Progenitor cell of endocrine pancreas (in vitro differentiated cells): ENCODE measurements around the gene GSK3B. TPM values are rescaled to one million over a fixed set of nuclear protein-coding genes. Genes with fewer than 3 reads are reported as not detected.
A peak's percentile ranks its signal among the peaks of the same experiment; 100 is the strongest.

Experiments
- DNase-seq: peaks from one replicate; pipeline ENCODE4 v3.0.0; 2021; ENCODE audit warnings: low spot score; ENCODE audit not compliant: unreplicated experiment
- H3K27ac Mint-ChIP-seq: 2 replicates; pipeline ENCODE4 v1.8.0; 2021; ENCODE audit warnings: mild to moderate bottlenecking, moderate library complexity, mixed read lengths
- H3K27me3 Mint-ChIP-seq: 2 replicates; pipeline ENCODE4 v1.8.0; 2021; ENCODE audit warnings: mixed read lengths
- H3K36me3 Mint-ChIP-seq: 2 replicates; pipeline ENCODE4 v1.8.0; 2022; ENCODE audit warnings: mixed read lengths; ENCODE audit not compliant: insufficient read depth
- H3K4me1 Mint-ChIP-seq: 2 replicates; pipeline ENCODE4 v1.8.0; 2021; ENCODE audit warnings: low read depth, mixed read lengths
- H3K4me3 Mint-ChIP-seq: 2 replicates; pipeline ENCODE4 v1.8.0; 2021; ENCODE audit warnings: low read depth, mild to moderate bottlenecking, moderate library complexity, mixed read lengths
- H3K9me3 Mint-ChIP-seq: 2 replicates; pipeline ENCODE4 v1.8.0; 2021; ENCODE audit warnings: low read depth, mixed read lengths
- CTCF ChIP-seq: fragments of 200-600 bp; sonication (generic); IDR thresholded peaks from one replicate; pipeline ENCODE4 v1.5.0; 2021; ENCODE audit warnings: antibody characterized with exemption, mild to moderate bottlenecking; ENCODE audit not compliant: unreplicated experiment
- total RNA-seq: library from RNA; stranded (reverse); gene quantifications from 2 replicates; pipeline ENCODE4 v1.2.1, GENCODE V29; 2021

The GSK3B gene
- total RNA-seq, 1 donor from 2014 or later = 80.0 TPM

- Mint-ChIP-seq H3K9me3 (peaks cover 11% of the 10 kb centered on the region), H3K36me3 (peaks cover 15% of the 10 kb centered on the region), H3K27ac (peak overlapping the region; percentile 54), H3K4me3 (no peak overlapping the region), H3K4me1 (peaks cover 1% of the 10 kb centered on the region), H3K27me3 (no peaks in the 10 kb centered on the region)
- DNase-seq = no peak
- TF ChIP-seq CTCF = no peak
Measured at GRCh38 chr3:120033596-120033995, 60.7 kb downstream of the GSK3B start.

GRCh38 chr3:120031561-120031960, 62.7 kb downstream of the GSK3B start:
- H3K27ac Mint-ChIP-seq = no peak overlapping the region
- H3K9me3 Mint-ChIP-seq = peaks cover 3% of the 10 kb centered on the region
- H3K4me1 Mint-ChIP-seq = peaks cover 9% of the 10 kb centered on the region
- no peak for DNase-seq
- no peak overlapping the region for H3K4me3 Mint-ChIP-seq
- TF ChIP-seq CTCF = no peak
- no peaks in the 10 kb centered on the region for H3K27me3 Mint-ChIP-seq
- H3K36me3 Mint-ChIP-seq = peaks cover 7% of the 10 kb centered on the region

GRCh38 chr3:120029749-120030148, 64.5 kb downstream of the GSK3B start:
- no peak for TF ChIP-seq CTCF
- H3K4me1 Mint-ChIP-seq = peaks cover 10% of the 10 kb centered on the region
- H3K36me3 Mint-ChIP-seq = peaks cover 10% of the 10 kb centered on the region
- H3K9me3 Mint-ChIP-seq = peaks cover 3% of the 10 kb centered on the region
- H3K27ac Mint-ChIP-seq = no peak overlapping the region
- no peak overlapping the region for H3K4me3 Mint-ChIP-seq
- H3K27me3 Mint-ChIP-seq = no peaks in the 10 kb centered on the region
- DNase-seq = no peak

- TF ChIP-seq CTCF = no peak
- Mint-ChIP-seq H3K36me3 (peaks cover 5% of the 10 kb centered on the region), H3K27me3 (no peaks in the 10 kb centered on the region), H3K4me1 (peaks cover 15% of the 10 kb centered on the region), H3K9me3 (no peaks in the 10 kb centered on the region), H3K27ac (peak overlapping the region; percentile 4), H3K4me3 (no peak overlapping the region)
- DNase-seq = no peak
Measured at GRCh38 chr3:120028271-120029047, 65.8 kb downstream of the GSK3B start.

- no peak overlapping the region for H3K4me3 Mint-ChIP-seq
- peaks cover 3% of the 10 kb centered on the region for H3K36me3 Mint-ChIP-seq
- no peak for TF ChIP-seq CTCF
- H3K4me1 Mint-ChIP-seq = peaks cover 20% of the 10 kb centered on the region
- no peaks in the 10 kb centered on the region for H3K9me3 Mint-ChIP-seq
- no peak overlapping the region for H3K27ac Mint-ChIP-seq
- H3K27me3 Mint-ChIP-seq = no peaks in the 10 kb centered on the region
- DNase-seq = no peak
Measured at GRCh38 chr3:120027226-120027625, 67.0 kb downstream of the GSK3B start.
